ENCODE results near the gene TMEM229B.

The TMEM229B gene

GRCh38 chr14:67483579-67484285 is 4.8 kb downstream of the TMEM229B start:
- Histone ChIP-seq H3K79me1 (ENCODE audit: low read depth, low read length) (no peaks in the 10 kb centered on the region), H3K27ac (replicated peaks; ENCODE audit: low read length) (no peak overlapping the region), H2BK5ac (ENCODE audit: low read length) (no peak overlapping the region), H3K27me3 (ENCODE audit: control insufficient read depth in 3 of 3, insufficient read depth in 3 of 3, low read depth in 1 of 3, low read length in 3 of 3) (peaks cover 0 to 31% (median 2%) of the 10 kb centered on the region in 3 experiments), H3K9ac (ENCODE audit: low read depth, low read length, poor library complexity) (no peak overlapping the region), H3K18ac (ENCODE audit: low read length) (peak overlapping the region; percentile 51), H3K4me3 (ENCODE audit: low read length in 2 of 2) (no peak overlapping the region), H4K8ac (ENCODE audit: low read depth, low read length) (no peak overlapping the region), H2AFZ (ENCODE audit: low read length) (peak overlapping the region; percentile 29), H3K14ac (ENCODE audit: low read length) (no peak overlapping the region), H2AK5ac (ENCODE audit: low read depth, low read length) (no peak overlapping the region), H3K23ac (ENCODE audit: low read depth, low read length, poor library complexity) (no peak overlapping the region), H3K9me3 (replicated peaks in 1 of 2; ENCODE audit: control insufficient read depth in 2 of 2, insufficient read depth in 1 of 2, low read depth in 1 of 2, low read length in 2 of 2) (no peaks in the 10 kb centered on the region), H2BK120ac (ENCODE audit: low read depth, low read length) (no peak overlapping the region), H3K4me2 (ENCODE audit: insufficient read depth, low read length, poor library complexity, severe bottlenecking) (no peak overlapping the region), H3K4me1 (ENCODE audit: control insufficient read depth in 2 of 2, insufficient read depth in 1 of 2, low read depth in 1 of 2, low read length in 2 of 2) (no peaks in the 10 kb centered on the region), H2BK12ac (ENCODE audit: low read length) (no peak overlapping the region), H2BK15ac (ENCODE audit: low read length) (peak overlapping the region; percentile 19), H4K91ac (ENCODE audit: low read depth, low read length, poor library complexity) (no peak overlapping the region), H3K4ac (ENCODE audit: low read length) (no peak overlapping the region), H3K36me3 (replicated peaks in 1 of 2; ENCODE audit: control insufficient read depth in 2 of 2, insufficient read depth in 2 of 2, low read length in 2 of 2) (no peaks in the 10 kb centered on the region)
- no CpG with 5 or more reads among the region's 8 CpGs for WGBS, 2 donors (ENCODE audit: extremely low coverage in 2 of 2, insufficient read length in 2 of 2, insufficient replicate concordance in 1 of 2)
- DNase-seq (ENCODE audit: low spot score) = no peak

- Histone ChIP-seq H2BK15ac (ENCODE audit: low read length) (no peak overlapping the region), H3K4me3 (ENCODE audit: low read length in 2 of 2) (no peak overlapping the region), H3K23ac (ENCODE audit: low read depth, low read length, poor library complexity) (no peak overlapping the region), H3K27ac (replicated peaks; ENCODE audit: low read length) (no peak overlapping the region), H3K4me1 (ENCODE audit: control insufficient read depth in 2 of 2, insufficient read depth in 1 of 2, low read depth in 1 of 2, low read length in 2 of 2) (no peaks in the 10 kb centered on the region), H2AFZ (ENCODE audit: low read length) (no peak overlapping the region), H3K4me2 (ENCODE audit: insufficient read depth, low read length, poor library complexity, severe bottlenecking) (no peak overlapping the region), H3K18ac (ENCODE audit: low read length) (peak overlapping the region; percentile 41), H2BK12ac (ENCODE audit: low read length) (no peak overlapping the region), H3K9me3 (replicated peaks in 1 of 2; ENCODE audit: control insufficient read depth in 2 of 2, insufficient read depth in 1 of 2, low read depth in 1 of 2, low read length in 2 of 2) (no peaks in the 10 kb centered on the region), H3K79me1 (ENCODE audit: low read depth, low read length) (no peaks in the 10 kb centered on the region), H3K36me3 (replicated peaks in 1 of 2; ENCODE audit: control insufficient read depth in 2 of 2, insufficient read depth in 2 of 2, low read length in 2 of 2) (no peaks in the 10 kb centered on the region), H2BK5ac (ENCODE audit: low read length) (no peak overlapping the region), H2BK120ac (ENCODE audit: low read depth, low read length) (no peak overlapping the region), H3K14ac (ENCODE audit: low read length) (peak overlapping the region; percentile 76), H4K91ac (ENCODE audit: low read depth, low read length, poor library complexity) (no peak overlapping the region), H3K4ac (ENCODE audit: low read length) (no peak overlapping the region), H3K27me3 (ENCODE audit: control insufficient read depth in 3 of 3, insufficient read depth in 3 of 3, low read depth in 1 of 3, low read length in 3 of 3) (peaks cover 0 to 31% (median 2%) of the 10 kb centered on the region in 3 experiments), H3K9ac (ENCODE audit: low read depth, low read length, poor library complexity) (peak overlapping the region; percentile 3), H4K8ac (ENCODE audit: low read depth, low read length) (no peak overlapping the region), H2AK5ac (ENCODE audit: low read depth, low read length) (no peak overlapping the region)
- DNase-seq (ENCODE audit: low spot score) = no peak
- no CpG with 5 or more reads among the region's 8 CpGs for WGBS, 2 donors (ENCODE audit: extremely low coverage in 2 of 2, insufficient read length in 2 of 2, insufficient replicate concordance in 1 of 2)
Measured at GRCh38 chr14:67482231-67483164, 6.0 kb downstream of the TMEM229B start.

GRCh38 chr14:67480011-67480410 is 8.5 kb downstream of the TMEM229B start:
- Histone ChIP-seq H3K4me1 (ENCODE audit: control insufficient read depth in 2 of 2, insufficient read depth in 1 of 2, low read depth in 1 of 2, low read length in 2 of 2) (no peaks in the 10 kb centered on the region), H2BK120ac (ENCODE audit: low read depth, low read length) (no peak overlapping the region), H3K23ac (ENCODE audit: low read depth, low read length, poor library complexity) (no peak overlapping the region), H3K27me3 (ENCODE audit: control insufficient read depth in 3 of 3, insufficient read depth in 3 of 3, low read depth in 1 of 3, low read length in 3 of 3) (peaks cover 0 to 27% (median 2%) of the 10 kb centered on the region in 3 experiments), H3K18ac (ENCODE audit: low read length) (no peak overlapping the region), H2AK5ac (ENCODE audit: low read depth, low read length) (no peak overlapping the region), H4K91ac (ENCODE audit: low read depth, low read length, poor library complexity) (no peak overlapping the region), H4K8ac (ENCODE audit: low read depth, low read length) (no peak overlapping the region), H3K4ac (ENCODE audit: low read length) (no peak overlapping the region), H2BK12ac (ENCODE audit: low read length) (no peak overlapping the region), H3K27ac (replicated peaks; ENCODE audit: low read length) (no peak overlapping the region), H3K14ac (ENCODE audit: low read length) (no peak overlapping the region), H2AFZ (ENCODE audit: low read length) (peak overlapping the region; percentile 33), H3K36me3 (replicated peaks in 1 of 2; ENCODE audit: control insufficient read depth in 2 of 2, insufficient read depth in 2 of 2, low read length in 2 of 2) (no peaks in the 10 kb centered on the region), H2BK15ac (ENCODE audit: low read length) (no peak overlapping the region), H2BK5ac (ENCODE audit: low read length) (peak overlapping the region; percentile 54), H3K4me3 (ENCODE audit: low read length in 2 of 2) (no peak overlapping the region), H3K79me1 (ENCODE audit: low read depth, low read length) (no peaks in the 10 kb centered on the region), H3K9me3 (replicated peaks in 1 of 2; ENCODE audit: control insufficient read depth in 2 of 2, insufficient read depth in 1 of 2, low read depth in 1 of 2, low read length in 2 of 2) (no peaks in the 10 kb centered on the region), H3K9ac (ENCODE audit: low read depth, low read length, poor library complexity) (no peak overlapping the region), H3K4me2 (ENCODE audit: insufficient read depth, low read length, poor library complexity, severe bottlenecking) (no peak overlapping the region)
- DNase-seq (ENCODE audit: low spot score) = no peak
- WGBS, 2 donors (ENCODE audit: extremely low coverage in 2 of 2, insufficient read length in 2 of 2, insufficient replicate concordance in 1 of 2) = no CpG with 5 or more reads among the region's 9 CpGs

- no peak overlapping the region for H2BK120ac ChIP-seq (ENCODE audit: low read depth, low read length)
- no peak for DNase-seq (ENCODE audit: low spot score)
- H3K36me3 ChIP-seq (replicated peaks in 1 of 2; ENCODE audit: control insufficient read depth in 2 of 2, insufficient read depth in 2 of 2, low read length in 2 of 2) = no peaks in the 10 kb centered on the region
- H3K4ac ChIP-seq (ENCODE audit: low read length) = no peak overlapping the region
- no peak overlapping the region for H2BK15ac ChIP-seq (ENCODE audit: low read length)
- no peak overlapping the region for H4K91ac ChIP-seq (ENCODE audit: low read depth, low read length, poor library complexity)
- no peak overlapping the region for H3K14ac ChIP-seq (ENCODE audit: low read length)
- WGBS, 2 donors (ENCODE audit: extremely low coverage in 2 of 2, insufficient read length in 2 of 2, insufficient replicate concordance in 1 of 2) = no CpG with 5 or more reads among the region's 2 CpGs
- H2AFZ ChIP-seq (ENCODE audit: low read length) = no peak overlapping the region
- no peaks in the 10 kb centered on the region for H3K4me1 ChIP-seq (ENCODE audit: control insufficient read depth in 2 of 2, insufficient read depth in 1 of 2, low read depth in 1 of 2, low read length in 2 of 2)
- no peak overlapping the region for H3K9ac ChIP-seq (ENCODE audit: low read depth, low read length, poor library complexity)
- H3K27me3 ChIP-seq (ENCODE audit: control insufficient read depth in 3 of 3, insufficient read depth in 3 of 3, low read depth in 1 of 3, low read length in 3 of 3) = peaks cover 0 to 22% (median 2%) of the 10 kb centered on the region in 3 experiments
- no peak overlapping the region for H2AK5ac ChIP-seq (ENCODE audit: low read depth, low read length)
- no peak overlapping the region for H3K4me3 ChIP-seq (ENCODE audit: low read length in 2 of 2)
- H3K23ac ChIP-seq (ENCODE audit: low read depth, low read length, poor library complexity) = no peak overlapping the region
- no peak overlapping the region for H3K27ac ChIP-seq (replicated peaks; ENCODE audit: low read length)
- no peak overlapping the region for H3K4me2 ChIP-seq (ENCODE audit: insufficient read depth, low read length, poor library complexity, severe bottlenecking)
- no peaks in the 10 kb centered on the region for H3K9me3 ChIP-seq (replicated peaks in 1 of 2; ENCODE audit: control insufficient read depth in 2 of 2, insufficient read depth in 1 of 2, low read depth in 1 of 2, low read length in 2 of 2)
- no peak overlapping the region for H2BK12ac ChIP-seq (ENCODE audit: low read length)
- no peaks in the 10 kb centered on the region for H3K79me1 ChIP-seq (ENCODE audit: low read depth, low read length)
- H3K18ac ChIP-seq (ENCODE audit: low read length) = no peak overlapping the region
- no peak overlapping the region for H2BK5ac ChIP-seq (ENCODE audit: low read length)
- no peak overlapping the region for H4K8ac ChIP-seq (ENCODE audit: low read depth, low read length)
Measured at GRCh38 chr14:67478800-67479084, 9.8 kb downstream of the TMEM229B start.
